H7 (cell line): ENCODE measurements around the gene ATP2C2. TPM values are rescaled to one million over a fixed set of nuclear protein-coding genes. Genes with fewer than 3 reads are reported as not detected.
"Not testable (repeated sequence)": the region's sequence is repeated elsewhere in the genome, so short reads cannot be mapped to it uniquely, and the experiment has no call there.

Experiments
- DNase-seq: peaks from one replicate; pipeline ENCODE4 v3.0.0; 2012
- H3K27me3 ChIP-seq: 2 replicates; pipeline ENCODE4 v1.6.0; 2011; ENCODE audit warnings: mild to moderate bottlenecking, low read length; ENCODE audit not compliant: control insufficient read depth, insufficient read depth
- H3K36me3 ChIP-seq: replicated peaks from 2 replicates; pipeline ENCODE4 v1.5.1; 2011; ENCODE audit warnings: low read length; ENCODE audit not compliant: control insufficient read depth, insufficient read depth
- H3K4me3 ChIP-seq: 2 replicates; pipeline ENCODE4 v1.5.1; 2011; ENCODE audit warnings: low read depth, mild to moderate bottlenecking, control low read depth, low read length, moderate library complexity; ENCODE audit not compliant: insufficient read depth
- total RNA-seq: library from RNA; depleted of rRNA; stranded (reverse); fragments of >200 nt; shearing (Covaris generic); gene quantifications from 2 replicates; pipeline ENCODE4 v1.2.3, GENCODE V29; 2014

ATP2C2 gene
- total RNA-seq, 1 experiment from 2014 or later: 0.24 TPM

- H3K36me3 ChIP-seq, H3K27me3 ChIP-seq, DNase-seq, H3K4me3 ChIP-seq: not testable (repeated sequence)
Observed at GRCh38 chr16:84420556-84420955, 52.2 kb downstream of the ATP2C2 start.

GRCh38 chr16:84421081-84421937 lies 53.0 kb downstream of the ATP2C2 start:
- Histone ChIP-seq H3K36me3 (no peaks in the 10 kb centered on the region), H3K27me3 (no peaks in the 10 kb centered on the region), H3K4me3 (no peak overlapping the region)
- no peak for DNase-seq

GRCh38 chr16:84421938-84422220 lies 53.5 kb downstream of the ATP2C2 start:
- Histone ChIP-seq H3K27me3 (no peaks in the 10 kb centered on the region), H3K36me3 (no peaks in the 10 kb centered on the region), H3K4me3 (no peak overlapping the region)
- DNase-seq: no peak

GRCh38 chr16:84423416-84423837 lies 55.1 kb downstream of the ATP2C2 start:
- H3K36me3 ChIP-seq: no peaks in the 10 kb centered on the region
- no peak overlapping the region for H3K4me3 ChIP-seq
- no peak for DNase-seq
- no peaks in the 10 kb centered on the region for H3K27me3 ChIP-seq

- no peaks in the 10 kb centered on the region for H3K36me3 ChIP-seq
- H3K4me3 ChIP-seq: no peak overlapping the region
- H3K27me3 ChIP-seq: no peaks in the 10 kb centered on the region
- no peak for DNase-seq
Observed at GRCh38 chr16:84425696-84426095, 57.4 kb downstream of the ATP2C2 start.

GRCh38 chr16:84426804-84427203 lies 58.5 kb downstream of the ATP2C2 start:
- Histone ChIP-seq H3K4me3 (no peak overlapping the region), H3K27me3 (no peaks in the 10 kb centered on the region), H3K36me3 (no peaks in the 10 kb centered on the region)
- no peak for DNase-seq

- no peaks in the 10 kb centered on the region for H3K27me3 ChIP-seq
- H3K4me3 ChIP-seq: no peak overlapping the region
- DNase-seq: no peak
- no peaks in the 10 kb centered on the region for H3K36me3 ChIP-seq
Observed at GRCh38 chr16:84427553-84427952, 59.2 kb downstream of the ATP2C2 start.

- H3K27me3 ChIP-seq: no peaks in the 10 kb centered on the region
- no peak overlapping the region for H3K4me3 ChIP-seq
- H3K36me3 ChIP-seq: no peaks in the 10 kb centered on the region
- no peak for DNase-seq
Observed at GRCh38 chr16:84430860-84431259, 62.5 kb downstream of the ATP2C2 start.

- H3K36me3 ChIP-seq: no peaks in the 10 kb centered on the region
- no peak overlapping the region for H3K4me3 ChIP-seq
- H3K27me3 ChIP-seq: no peaks in the 10 kb centered on the region
- no peak for DNase-seq
Observed at GRCh38 chr16:84434800-84435199, 66.5 kb downstream of the ATP2C2 start.

GRCh38 chr16:84436196-84436595 lies 67.9 kb downstream of the ATP2C2 start:
- Histone ChIP-seq H3K36me3 (no peaks in the 10 kb centered on the region), H3K27me3 (no peaks in the 10 kb centered on the region), H3K4me3 (no peak overlapping the region)
- no peak for DNase-seq

- no peak for DNase-seq
Observed at GRCh38 chr16:84438971-84439696, 70.8 kb downstream of the ATP2C2 start.

GRCh38 chr16:84442416-84443145 lies 74.2 kb downstream of the ATP2C2 start:
- no peak for DNase-seq
- no peaks in the 10 kb centered on the region for H3K36me3 ChIP-seq
- H3K27me3 ChIP-seq: no peaks in the 10 kb centered on the region
- H3K4me3 ChIP-seq: no peak overlapping the region

More at GRCh38 chr16:84438971-84439696, 70.8 kb downstream of the ATP2C2 start:
- no peaks in the 10 kb centered on the region for H3K27me3 ChIP-seq
- H3K36me3 ChIP-seq: no peaks in the 10 kb centered on the region
- H3K4me3 ChIP-seq: no peak overlapping the region

- H3K4me3 ChIP-seq: no peak overlapping the region
- H3K27me3 ChIP-seq: no peaks in the 10 kb centered on the region
- no peaks in the 10 kb centered on the region for H3K36me3 ChIP-seq
- peak; percentile 28 for DNase-seq
Observed at GRCh38 chr16:84443166-84443802, 74.9 kb downstream of the ATP2C2 start.

GRCh38 chr16:84444476-84444875 lies 76.1 kb downstream of the ATP2C2 start:
- Histone ChIP-seq H3K27me3 (no peaks in the 10 kb centered on the region), H3K4me3 (no peak overlapping the region), H3K36me3 (no peaks in the 10 kb centered on the region)
- DNase-seq: no peak
